GM11168 (cell line): ENCODE results near the gene KIF19.

Source experiments
- in situ Hi-C: fragments of 300-500 bp; cut with MboI; formaldehyde crosslinking; loops from one replicate; pipeline ENCODE4 v1.12.0; 2022; ENCODE audit warnings: low sequenced_read_pairs; ENCODE audit not compliant: unreplicated experiment

KIF19 gene

DNA sequence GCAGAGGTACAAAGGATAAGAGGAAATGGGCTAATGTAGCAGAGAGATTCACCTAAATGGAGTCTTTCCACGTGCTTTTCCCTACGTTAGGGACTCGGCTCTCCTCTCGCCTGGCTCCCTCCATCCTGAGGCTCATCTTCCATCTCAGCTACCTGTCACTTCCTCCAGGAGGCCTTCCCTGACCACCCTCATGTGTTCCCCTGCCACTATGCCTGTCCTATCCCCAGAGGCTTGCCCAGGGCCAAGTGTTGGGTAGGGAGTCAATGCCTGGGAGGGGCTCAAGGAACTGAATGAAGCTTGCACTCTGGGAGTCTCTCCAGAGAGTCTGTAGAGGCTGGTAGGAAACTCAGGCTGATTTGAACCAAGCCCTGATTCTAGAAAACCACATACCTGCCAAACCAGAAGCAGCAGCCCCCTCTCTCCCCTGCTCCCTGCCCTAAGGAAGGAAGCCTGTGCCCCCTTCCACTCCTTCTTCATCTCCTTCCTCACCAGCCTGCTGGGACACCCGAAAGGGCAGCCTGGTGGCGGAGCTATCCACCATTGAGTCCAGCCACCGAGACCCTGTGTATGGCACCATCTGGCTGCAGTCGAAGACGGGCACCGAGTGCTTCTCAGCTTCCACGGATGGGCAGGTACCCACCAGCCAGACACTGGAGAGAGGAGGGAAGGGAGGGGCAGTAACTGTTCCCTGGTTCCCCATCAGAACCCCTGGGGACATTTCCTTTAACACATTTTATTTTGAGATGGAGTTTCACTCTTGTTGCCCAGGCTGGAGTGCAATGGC is 26.6 kb upstream of the KIF19 start:
- in situ Hi-C loops: loop anchor here (10.0 kb wide), 1 partner anchor 55 kb away; no protein-coding TSS in a partner anchor

DNA sequence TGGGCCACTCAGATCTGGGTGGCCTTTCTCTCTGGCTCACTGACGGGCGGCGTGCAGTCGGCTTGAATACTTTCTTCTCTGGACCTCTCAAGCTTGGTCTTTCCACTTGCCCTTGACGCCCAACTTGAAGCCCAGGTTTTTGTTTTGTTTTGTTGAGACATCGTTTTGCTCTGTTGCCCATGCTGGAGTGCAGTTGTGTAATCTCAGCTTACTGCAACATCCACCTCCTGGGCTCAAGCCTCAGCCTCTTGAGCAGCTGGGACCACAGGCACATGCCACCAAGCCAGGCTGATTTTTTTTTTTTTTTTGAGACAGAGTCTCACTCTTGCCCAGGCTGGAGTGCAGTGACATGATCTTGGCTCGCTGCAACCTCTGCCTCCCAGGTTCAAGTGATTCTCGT is 22.7 kb upstream of the KIF19 start:
- in situ Hi-C loops: loop anchor here (10.0 kb wide), 1 partner anchor 51 kb away; no protein-coding TSS in a partner anchor

DNA sequence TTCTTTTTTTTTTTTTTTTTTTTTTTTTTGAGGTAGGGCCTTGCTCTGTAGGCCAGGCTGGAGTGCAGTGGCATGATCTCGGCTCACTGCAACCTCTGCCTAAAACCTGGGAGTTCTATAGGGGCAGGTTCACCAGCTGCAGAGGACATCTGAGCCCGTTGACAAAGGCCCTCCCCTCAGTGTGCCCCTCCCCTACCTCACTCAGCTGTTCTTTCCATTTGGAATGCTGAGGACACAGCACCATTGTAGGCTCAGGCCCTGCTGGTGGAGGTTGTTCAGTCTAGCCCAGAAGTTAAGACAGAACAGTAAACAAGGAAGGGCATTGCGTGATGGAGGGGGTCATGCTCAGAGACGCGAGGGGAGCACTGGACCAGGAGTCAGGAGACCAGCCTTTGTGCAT is 21.8 kb upstream of the KIF19 start:
- in situ Hi-C loops: loop anchor here (10.0 kb wide), 1 partner anchor 51 kb away; no protein-coding TSS in a partner anchor

DNA sequence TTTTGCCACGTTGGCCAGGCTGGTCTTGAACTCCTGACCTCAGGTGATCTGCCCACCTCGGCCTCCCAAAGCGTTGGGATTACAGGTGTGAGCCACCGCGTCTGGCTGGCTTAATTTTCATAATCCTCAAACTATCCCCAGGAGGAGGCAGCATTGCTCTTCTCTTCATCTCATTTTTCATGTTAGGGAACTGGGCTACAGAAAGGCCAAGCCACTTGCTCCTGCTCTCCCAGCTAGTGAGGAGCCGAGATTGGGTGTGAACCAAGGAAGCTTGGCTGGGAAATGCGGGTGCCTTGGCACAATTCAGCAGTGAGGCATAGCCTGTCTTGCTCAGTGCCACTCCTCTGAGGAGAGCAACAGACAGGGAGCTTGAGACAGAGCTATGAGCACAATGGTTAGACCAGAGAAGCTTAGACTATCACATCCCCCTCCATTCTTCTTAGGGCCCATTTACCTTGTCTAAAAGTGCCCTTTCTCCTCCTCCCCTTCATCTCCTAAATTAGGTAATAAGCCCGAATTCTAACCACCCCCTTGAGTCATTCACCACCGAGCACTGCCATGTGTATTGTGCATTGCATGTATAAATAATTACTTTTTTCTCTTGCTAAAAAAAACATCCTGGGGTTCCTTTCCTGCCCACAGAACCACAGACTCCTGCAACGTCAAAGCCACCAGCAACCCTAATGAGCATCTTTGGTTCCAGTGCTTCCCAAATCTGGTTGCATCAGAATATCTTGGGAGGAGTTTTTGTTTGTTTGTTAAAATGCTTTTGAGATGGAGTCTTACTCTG is 20.0 kb upstream of the KIF19 start:
- in situ Hi-C loops: loop anchor here (10.0 kb wide), 1 partner anchor 49 kb away; no protein-coding TSS in a partner anchor

DNA sequence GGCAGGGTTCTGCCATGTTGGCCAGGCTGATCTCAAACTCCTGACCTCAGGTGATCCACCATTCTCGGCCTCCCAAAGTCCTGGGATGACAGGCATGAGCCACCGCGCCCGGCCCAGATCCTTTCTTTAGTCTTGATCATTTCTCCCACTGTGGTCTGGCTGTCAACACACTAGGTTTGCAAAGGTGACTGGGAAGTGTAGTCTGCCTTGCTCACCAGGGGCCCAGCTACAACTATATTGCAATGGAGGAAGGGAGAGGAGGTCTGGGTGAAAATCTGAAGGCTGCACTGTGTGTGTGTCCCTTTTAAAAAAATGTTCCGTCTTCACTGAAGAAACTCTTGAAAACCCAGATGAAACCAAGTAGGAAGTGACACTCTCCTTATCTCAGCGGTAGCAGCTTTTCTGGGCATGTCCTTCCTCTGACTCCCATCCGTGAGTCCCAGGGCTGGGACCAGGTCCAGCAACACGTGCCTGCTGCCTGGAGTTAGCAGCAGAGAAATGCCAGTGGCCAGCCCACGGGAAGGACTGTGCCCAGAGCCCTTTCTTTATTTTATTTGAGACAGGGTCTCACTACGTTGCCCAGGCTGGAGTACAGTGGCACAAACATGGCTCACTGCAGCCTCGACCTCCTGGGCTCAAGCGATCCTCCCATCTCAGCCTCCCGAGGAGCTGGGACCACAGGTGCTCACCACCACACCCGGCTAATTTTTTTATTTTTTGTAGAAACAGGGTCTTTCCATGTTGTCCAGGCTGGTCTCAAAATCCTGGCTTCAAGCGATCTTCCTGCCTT is 17.8 kb upstream of the KIF19 start:
- in situ Hi-C loops: loop anchor here (10.0 kb wide), 1 partner anchor 47 kb away; no protein-coding TSS in a partner anchor

DNA sequence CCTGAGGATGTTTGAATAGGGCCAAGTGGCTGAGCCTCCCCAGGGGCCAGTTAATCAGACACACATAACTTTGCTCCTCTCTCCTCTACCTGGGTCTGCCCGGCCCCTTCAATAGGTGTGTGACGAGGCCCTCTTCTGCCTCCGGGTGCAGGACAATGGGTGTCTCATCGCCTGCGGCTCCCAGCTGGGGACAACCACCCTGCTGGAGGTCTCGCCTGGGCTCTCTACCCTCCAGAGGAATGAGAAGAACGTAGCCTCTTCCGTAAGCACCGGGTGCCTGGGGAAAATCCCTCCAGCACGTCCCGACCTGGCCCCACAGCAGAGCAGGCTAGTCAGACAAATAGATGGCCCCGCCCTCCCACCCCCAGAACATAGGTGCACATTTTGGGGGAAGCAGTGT is 16.1 kb upstream of the KIF19 start:
- in situ Hi-C loops: loop anchor here (10.0 kb wide), 1 partner anchor 45 kb away; no protein-coding TSS in a partner anchor

DNA sequence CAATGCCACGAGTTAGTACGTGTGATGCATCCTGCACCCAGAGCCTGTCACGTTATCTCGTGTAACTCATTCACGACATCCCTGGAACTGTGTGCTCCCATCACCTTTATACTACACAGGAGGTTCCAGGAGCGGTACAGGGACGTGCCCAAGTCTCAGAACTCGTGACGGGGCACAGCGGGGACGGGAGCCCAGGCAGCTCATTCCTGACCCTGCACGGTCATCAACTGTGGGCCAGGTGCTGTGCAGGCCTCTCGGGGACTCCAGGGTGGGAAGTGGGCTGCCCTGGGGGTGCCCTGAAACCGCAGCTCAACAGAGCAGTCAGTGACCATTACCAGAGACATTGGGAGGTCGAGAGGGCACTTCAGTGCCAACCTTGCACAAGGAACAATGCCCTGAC is 11.1 kb upstream of the KIF19 start:
- in situ Hi-C loops: no loop called here

DNA sequence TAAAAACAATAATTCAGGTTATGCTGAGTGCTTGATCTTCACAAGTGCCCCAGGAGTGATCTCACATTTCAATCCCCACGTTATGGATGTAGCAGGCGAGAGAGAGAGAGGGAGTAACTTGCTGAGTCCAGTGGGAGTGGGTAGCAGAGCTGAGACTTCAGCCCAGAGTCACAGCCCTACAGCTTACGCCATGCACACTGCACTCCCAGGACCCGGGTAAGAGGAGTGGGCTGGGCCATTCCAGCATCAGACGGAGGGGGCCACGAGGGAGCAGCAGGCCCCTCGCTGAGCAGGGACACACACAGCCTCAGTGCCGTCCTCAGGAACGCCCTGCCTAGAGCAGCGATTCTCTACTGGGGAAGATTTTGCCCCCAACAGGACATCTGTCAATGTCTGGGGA is 9.8 kb upstream of the KIF19 start:
- in situ Hi-C loops: no loop called here

DNA sequence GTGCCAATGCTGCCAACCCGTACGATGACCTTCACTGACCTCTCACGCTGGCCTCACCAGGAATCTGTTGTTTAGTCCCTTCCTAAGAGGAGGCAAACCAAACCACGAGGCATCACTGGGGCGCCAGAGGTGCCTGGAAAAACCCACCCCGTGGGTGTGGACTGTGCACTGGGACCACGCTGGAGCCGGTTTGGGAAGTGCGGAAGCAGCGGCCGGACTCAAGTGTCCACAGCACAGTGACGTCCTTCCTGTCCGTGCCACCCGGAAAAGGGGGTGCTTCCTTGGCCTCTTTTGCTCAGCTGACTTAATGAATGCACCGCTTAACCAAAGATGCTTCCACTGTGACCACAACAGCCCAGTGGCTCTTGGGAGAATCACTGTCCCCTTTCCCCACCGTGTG is 9.0 kb upstream of the KIF19 start:
- in situ Hi-C loops: no loop called here

DNA sequence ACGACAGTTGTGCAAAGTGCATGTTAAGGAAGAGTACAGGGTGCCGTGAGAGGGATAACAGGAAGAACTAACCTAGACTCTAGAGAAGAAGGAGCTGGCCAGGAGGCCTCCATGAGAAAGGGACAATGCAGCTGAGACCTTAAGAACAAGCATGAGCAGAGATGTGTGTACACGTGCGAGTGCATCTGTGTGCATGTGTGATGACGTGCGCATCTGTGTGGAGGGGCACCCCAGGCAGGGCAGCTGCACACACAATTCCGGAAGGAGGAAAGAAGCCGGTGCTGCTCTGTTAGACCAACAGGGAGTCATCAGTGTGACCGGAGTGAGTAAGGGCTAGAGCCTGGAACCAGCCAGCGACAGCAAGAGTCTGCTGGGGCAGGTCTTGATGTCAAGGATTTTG is 7.6 kb upstream of the KIF19 start:
- in situ Hi-C loops: no loop called here

DNA sequence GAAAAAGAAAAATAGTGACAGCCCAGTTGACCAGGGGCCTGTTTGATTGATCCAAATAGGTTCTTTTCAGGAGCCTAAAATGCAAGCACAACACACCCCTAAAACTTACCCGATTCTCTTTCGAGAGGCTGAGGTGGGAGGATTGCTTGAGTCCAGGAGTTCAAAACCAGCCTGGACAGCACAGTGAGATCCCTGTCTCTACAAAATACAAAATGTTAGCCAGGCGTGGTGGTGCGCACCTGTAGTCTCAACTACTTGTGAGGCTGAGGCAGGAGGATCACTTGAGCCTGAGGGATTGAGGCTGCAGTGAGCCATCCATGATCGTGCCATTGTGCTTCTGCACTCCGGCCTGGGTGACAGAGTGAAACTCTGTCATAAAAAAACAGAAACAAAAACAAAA is 1.5 kb upstream of the KIF19 start:
- in situ Hi-C loops: no loop called here

DNA sequence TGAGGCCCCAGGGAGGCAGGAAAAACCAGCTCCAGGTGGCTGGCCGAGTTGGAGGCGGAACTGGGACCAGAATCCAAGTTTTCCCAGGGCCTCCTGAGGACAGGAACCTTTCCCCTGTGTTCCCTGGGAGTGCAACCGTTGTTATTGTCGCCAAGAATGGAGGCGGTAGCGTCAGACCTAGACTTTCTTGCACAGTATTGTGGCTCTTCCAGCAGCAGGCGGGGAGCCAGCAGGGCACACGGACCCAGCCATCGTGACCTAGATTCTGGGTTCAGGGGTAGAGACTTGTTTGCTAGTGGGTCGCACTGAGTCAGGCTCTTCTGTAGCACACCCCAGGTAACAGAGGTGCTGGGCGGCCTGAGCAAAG is 667 bp upstream of the KIF19 start:
- in situ Hi-C loops: no loop called here

DNA sequence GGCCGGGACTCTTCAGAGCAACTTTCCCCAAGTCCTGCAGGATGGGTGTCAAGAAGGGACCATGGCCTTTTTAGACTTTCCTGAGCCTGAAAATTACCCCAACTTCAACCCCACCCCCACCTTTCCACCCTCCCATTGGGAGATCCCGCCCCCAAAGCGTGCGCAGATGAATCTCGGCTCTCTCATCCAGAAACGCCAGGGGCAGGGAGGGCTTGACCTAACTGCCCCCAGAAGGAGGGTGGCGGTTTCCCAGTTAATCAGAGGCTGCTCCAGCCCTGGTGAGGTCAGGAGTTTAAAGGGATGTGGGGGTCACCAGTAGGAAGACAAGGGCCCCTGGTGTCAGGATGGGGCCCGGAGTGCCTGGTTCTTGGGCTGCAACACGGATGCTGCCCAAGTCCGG is 480 bp downstream of the KIF19 start:
- in situ Hi-C loops: no loop called here

DNA sequence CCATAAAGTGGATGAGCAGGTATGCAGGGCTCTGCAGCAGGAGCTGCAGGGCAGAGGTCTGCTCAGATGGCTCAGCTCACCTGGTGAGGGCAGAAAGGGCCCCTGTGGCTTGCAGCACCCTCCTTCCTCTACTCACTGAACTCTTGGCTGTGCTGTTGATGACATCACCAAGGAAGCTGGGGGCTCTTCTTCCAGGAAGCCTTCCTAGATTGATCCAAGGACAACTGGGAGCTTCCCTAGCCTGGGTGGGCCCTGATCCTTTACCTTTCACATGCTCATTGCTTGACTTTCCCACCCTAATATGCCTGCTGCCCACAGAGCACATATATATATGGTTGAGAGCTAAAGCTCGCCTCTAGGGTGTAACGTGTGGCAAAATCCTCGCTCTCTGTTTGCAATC is 2.5 kb downstream of the KIF19 start:
- in situ Hi-C loops: no loop called here

DNA sequence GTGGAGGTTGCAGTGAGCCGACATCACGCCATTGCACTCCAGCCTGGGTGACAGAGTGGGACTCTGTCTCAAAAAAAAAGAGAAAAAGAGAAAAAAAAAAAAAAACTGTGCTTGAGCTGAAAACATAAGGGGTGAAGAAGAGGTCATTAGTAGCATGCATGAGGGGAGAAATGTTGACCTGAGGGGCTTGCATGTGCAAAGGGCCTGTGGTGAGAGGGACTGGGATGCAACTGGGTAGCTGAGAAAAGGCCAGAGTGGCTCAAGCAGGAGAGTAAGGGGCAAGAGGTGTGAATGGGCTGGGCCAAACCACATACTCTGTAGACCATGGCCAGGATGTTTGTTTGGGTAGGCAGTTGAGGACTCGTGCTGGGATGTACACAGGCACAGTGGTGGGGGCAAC is 3.4 kb downstream of the KIF19 start:
- in situ Hi-C loops: no loop called here

DNA sequence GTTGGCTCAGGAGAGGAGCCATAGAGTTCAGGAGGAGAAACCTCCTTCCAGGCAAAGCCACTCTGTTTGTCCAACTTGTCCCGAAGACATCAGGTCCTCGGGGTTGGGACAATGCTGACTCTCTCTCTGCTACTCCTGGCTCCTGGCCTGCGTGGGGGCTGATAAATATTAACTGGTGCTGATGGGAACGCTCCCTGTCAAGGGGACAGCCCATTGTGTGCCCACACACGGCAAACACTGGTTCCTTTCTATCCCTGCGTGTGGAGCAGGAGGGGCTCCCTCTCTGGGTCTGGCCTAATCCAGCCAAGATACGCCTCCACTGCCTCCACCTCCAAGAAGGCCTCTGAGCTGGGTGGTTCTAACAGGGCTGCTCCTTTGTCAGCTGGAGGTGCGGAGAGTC is 4.4 kb downstream of the KIF19 start:
- in situ Hi-C loops: no loop called here

DNA sequence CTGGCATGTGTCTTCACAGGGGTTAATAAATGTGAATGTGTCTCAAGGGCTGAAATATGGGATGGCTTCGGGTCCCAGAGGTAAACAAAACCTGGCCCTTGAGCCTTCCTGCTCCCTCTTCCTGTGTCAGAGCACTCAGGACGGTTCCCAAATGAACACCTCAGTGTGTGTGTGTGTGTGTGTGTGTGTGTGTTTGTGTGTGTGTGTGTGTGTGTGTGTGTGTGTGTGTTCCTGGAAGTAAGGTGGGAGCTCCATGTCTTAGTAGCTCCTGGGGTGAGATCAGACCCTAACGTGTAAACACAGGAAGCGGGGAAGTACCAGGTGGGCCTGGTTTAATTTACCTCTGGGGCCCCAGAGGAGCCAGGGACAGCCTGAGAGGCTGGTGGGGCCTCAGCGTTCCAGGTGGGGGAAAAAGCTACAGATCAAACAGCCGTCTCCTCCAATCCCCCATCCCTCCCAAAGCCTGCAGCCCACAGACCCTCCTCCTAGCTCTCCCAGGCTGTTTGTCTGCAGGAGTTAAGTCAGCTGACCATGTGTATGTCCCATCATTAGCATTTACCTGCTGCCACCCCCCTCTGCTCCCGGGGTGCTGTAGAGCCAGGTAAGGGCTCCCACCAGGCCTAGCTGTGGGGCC is 6.1 kb downstream of the KIF19 start:
- in situ Hi-C loops: no loop called here

DNA sequence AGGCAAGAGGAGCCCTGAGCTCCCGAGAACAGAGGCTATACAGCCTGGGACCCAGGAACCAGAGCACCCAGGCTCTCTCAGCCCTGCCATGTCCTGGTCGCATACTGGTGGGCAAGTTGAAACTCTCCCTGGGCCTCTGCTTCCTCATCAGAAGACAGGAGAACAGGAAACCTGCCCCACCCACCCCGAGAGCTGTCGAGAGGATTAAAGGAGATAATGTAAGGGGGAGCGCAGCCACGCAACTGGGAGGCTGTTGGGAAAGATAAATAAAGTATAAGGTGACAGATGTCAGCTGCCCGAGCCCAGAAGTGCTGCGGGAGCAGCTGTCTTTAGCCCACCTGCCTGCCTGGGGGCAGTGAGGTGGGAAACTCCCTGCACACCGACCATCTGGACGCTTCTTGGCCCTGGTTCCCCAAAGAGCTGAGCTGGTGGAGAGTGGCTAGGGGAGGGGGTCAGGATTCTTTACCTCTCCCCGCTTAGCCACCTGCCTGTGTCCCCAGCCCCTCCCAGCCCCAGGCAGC is 6.8 kb downstream of the KIF19 start:
- in situ Hi-C loops: no loop called here

DNA sequence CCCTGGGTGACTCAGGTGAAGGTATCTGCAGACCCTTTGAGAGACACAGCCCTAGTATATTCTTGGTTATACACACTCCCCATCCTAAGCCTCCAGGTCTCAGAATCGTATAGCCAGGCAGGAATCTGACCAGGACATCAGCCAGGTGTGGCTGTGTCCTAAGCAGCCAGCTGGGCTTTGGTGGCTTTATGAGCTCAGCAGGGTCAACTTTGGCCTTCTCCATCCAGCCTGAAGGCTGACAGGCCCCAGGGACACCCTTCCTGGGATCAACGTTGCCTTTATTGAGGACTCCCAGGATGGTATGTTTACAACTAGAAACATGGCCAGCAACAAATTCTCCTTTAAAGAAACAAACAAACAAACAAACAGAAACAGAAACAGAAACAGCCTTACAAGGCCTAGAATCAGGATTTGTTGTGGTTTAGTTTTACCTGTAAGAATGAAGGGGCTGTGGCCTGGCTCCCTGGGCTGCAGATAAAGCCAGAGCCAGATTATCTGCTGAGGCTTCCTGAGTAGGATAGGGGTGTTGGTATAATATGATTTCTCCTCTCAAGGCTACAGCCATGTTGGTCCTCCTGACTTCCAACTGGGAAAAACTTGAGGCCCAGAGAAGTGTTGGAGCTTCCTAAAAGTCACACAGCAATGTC is 8.5 kb downstream of the KIF19 start:
- in situ Hi-C loops: no loop called here
